K562 (cell line): ENCODE data around the gene SMARCD2. TPM values are rescaled to one million over a fixed set of nuclear protein-coding genes. Genes with fewer than 3 reads are reported as not detected.

Source experiments
- FOXP1 ChIP-seq: sonication (generic); formaldehyde crosslinking; IDR thresholded peaks from 2 replicates; pipeline ENCODE4 v1.8.0; 2022; ENCODE audit warnings: mild to moderate bottlenecking, missing genetic modification reagents
- MTA3 ChIP-seq: fragments of 450-650 bp; formaldehyde crosslinking; IDR thresholded peaks from 2 replicates; pipeline ENCODE4 v1.6.1; 2017; ENCODE audit warnings: mild to moderate bottlenecking, borderline replicate concordance
- PHTF2 ChIP-seq: fragments of 250-450 bp; sonication (Bioruptor Pico); IDR thresholded peaks from 2 replicates; pipeline ENCODE4 v1.5.0; 2021; ENCODE audit warnings: mild to moderate bottlenecking
- SP1 ChIP-seq: sonication (generic); formaldehyde crosslinking; IDR thresholded peaks from 2 replicates; pipeline ENCODE4 v1.8.1; 2022; ENCODE audit warnings: mild to moderate bottlenecking, missing genetic modification reagents
- XRCC4 ChIP-seq: IDR thresholded peaks from one replicate; pipeline ENCODE4 v1.6.1; 2011; ENCODE audit not compliant: insufficient read depth, insufficient read length; ENCODE audit errors: extremely low read depth
- ZNF134 ChIP-seq: fragments of 250-450 bp; sonication (Bioruptor Pico); conservative IDR thresholded peaks from 2 replicates; pipeline ENCODE4 v1.4.0; 2020
- ZNF282 ChIP-seq: sonication (generic); formaldehyde crosslinking; IDR thresholded peaks from 2 replicates; pipeline ENCODE4 v1.8.1; 2023; ENCODE audit warnings: missing genetic modification reagents
- ZNF507 ChIP-seq: conservative IDR thresholded peaks from 2 replicates; pipeline ENCODE4 v1.6.1; 2017; ENCODE audit warnings: missing genetic modification characterization, missing compliant biosample characterization
- polyA plus RNA-seq, 8 experiments: library from polyadenylated mRNA; depleted of rRNA in 4 of 8; stranded (reverse) in 5 of 8; unstranded in 3 of 8; fragments of >200 nt; fragmentation: Nextera tagmentation in 2 of 8; fragmentation: Illumina TruSeq in 1 of 8; extraction: Ambion mirVana in 2 of 8; extraction: Trizol in 1 of 8; gene quantifications; 2 replicates each; pipeline versions ENCODE4 v1.2.1 to v1.2.3, GENCODE V29; 2011 to 2014; ENCODE audit warnings: inconsistent platforms in 1 of 8, missing spikeins in 1 of 8
- total RNA-seq, 7 experiments: library from RNA; depleted of rRNA in 6 of 7; stranded (reverse); fragments of >200 nt in 6 of 7; fragmentation: Illumina TruSeq in 2 of 7; extraction: Trizol in 2 of 7; gene quantifications; 2 replicates each; pipeline versions ENCODE4 v1.2.1 to v1.2.3, GENCODE V29; 2011 to 2021; ENCODE audit warnings: low replicate concordance in 1 of 7
- TF ChIP-seq, protein P1 (sequence below), 2 experiments: fragments of 450-650 bp in 1 of 2; sonication (generic) in 1 of 2; formaldehyde crosslinking in 1 of 2; IDR thresholded peaks; 2 replicates each; pipeline versions ENCODE4 v1.7.1 to v1.9.0; 2016 to 2022; ENCODE audit warnings: inconsistent platforms in 1 of 2, mild to moderate bottlenecking in 1 of 2, missing genetic modification reagents in 1 of 2
- TF ChIP-seq, protein P2 (sequence below): fragments of 450-650 bp; IDR thresholded peaks from 2 replicates; pipeline ENCODE4 v1.6.1; 2016; ENCODE audit warnings: borderline replicate concordance
- TF ChIP-seq, protein P3 (sequence below): sonication (generic); formaldehyde crosslinking; IDR thresholded peaks from 2 replicates; pipeline ENCODE4 v1.8.0; 2023; ENCODE audit warnings: mild to moderate bottlenecking, missing genetic modification reagents

SMARCD2 gene
- total and polyA plus RNA-seq, 9 of the 15 experiments (the other 6 are each of a cell fraction or from before 2014, with no cell fraction given) = 1.7 to 114 (median 90.3) TPM

DNA sequence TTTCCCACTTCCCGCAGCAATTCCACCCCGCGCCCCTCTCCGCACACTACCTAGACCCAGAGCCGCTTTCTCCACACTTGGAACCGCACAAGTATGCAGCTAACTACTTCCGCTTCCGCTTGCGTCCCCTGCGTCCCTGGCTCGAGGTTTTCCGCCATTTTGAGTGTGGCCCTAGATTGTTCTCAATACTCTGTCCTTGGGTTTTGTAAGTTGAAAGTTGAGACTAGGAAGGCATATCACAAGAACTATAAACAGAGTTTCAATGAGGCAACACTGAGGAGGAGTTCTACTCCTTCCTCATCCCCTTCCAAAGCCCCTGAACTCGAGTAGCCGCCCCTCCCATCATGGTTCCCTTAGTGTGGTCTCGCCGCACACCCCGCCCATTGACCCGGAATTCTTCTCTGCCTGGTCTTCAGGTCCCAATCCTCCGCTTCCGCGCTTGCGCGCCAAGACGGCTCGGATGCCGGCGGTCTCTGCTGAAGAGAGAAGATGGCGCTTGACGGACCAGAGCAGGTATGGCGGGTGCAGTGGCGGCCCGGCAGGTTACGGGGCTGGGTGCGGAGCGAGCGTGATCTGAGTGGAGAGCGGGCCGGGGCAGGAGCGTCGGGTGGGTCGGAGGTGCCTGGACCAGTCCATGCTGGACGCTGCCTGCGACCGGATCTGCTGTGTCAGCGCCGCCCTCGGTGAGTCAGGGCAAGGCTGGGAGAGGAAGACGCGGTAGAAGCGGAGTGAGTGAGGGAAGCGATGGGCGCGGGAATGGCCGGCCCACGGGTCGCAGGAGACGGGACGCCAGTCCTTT lies 15.3 kb downstream of the SMARCD2 start, which contains the start of the genes FTSJ3 and PSMC5 (continued):
- TF ChIP-seq, protein P1, sequence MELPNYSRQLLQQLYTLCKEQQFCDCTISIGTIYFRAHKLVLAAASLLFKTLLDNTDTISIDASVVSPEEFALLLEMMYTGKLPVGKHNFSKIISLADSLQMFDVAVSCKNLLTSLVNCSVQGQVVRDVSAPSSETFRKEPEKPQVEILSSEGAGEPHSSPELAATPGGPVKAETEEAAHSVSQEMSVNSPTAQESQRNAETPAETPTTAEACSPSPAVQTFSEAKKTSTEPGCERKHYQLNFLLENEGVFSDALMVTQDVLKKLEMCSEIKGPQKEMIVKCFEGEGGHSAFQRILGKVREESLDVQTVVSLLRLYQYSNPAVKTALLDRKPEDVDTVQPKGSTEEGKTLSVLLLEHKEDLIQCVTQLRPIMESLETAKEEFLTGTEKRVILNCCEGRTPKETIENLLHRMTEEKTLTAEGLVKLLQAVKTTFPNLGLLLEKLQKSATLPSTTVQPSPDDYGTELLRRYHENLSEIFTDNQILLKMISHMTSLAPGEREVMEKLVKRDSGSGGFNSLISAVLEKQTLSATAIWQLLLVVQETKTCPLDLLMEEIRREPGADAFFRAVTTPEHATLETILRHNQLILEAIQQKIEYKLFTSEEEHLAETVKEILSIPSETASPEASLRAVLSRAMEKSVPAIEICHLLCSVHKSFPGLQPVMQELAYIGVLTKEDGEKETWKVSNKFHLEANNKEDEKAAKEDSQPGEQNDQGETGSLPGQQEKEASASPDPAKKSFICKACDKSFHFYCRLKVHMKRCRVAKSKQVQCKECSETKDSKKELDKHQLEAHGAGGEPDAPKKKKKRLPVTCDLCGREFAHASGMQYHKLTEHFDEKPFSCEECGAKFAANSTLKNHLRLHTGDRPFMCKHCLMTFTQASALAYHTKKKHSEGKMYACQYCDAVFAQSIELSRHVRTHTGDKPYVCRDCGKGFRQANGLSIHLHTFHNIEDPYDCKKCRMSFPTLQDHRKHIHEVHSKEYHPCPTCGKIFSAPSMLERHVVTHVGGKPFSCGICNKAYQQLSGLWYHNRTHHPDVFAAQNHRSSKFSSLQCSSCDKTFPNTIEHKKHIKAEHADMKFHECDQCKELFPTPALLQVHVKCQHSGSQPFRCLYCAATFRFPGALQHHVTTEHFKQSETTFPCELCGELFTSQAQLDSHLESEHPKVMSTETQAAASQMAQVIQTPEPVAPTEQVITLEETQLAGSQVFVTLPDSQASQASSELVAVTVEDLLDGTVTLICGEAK (IDR thresholded peaks at IDR 0.05) = peak; percentile 99
- TF ChIP-seq, protein P1 (CRISPR knock-in tag; IDR thresholded peaks at IDR 0.05) = no peak
- TF ChIP-seq XRCC4 (no peak), ZNF282 (CRISPR knock-in tag) (no peak), PHTF2 (CRISPR knock-in tag) (no peak), SP1 (CRISPR knock-in tag) (peak; percentile 94), FOXP1 (CRISPR knock-in tag) (0 out of 2 replicates have a peak, but pooled peaks have one; percentile 74), MTA3 (peak; percentile 31; the same call in 1 of the 2 replicates), ZNF507 (tag) (no peak), ZNF134 (CRISPR knock-in tag) (no peak)
- TF ChIP-seq, protein P2, sequence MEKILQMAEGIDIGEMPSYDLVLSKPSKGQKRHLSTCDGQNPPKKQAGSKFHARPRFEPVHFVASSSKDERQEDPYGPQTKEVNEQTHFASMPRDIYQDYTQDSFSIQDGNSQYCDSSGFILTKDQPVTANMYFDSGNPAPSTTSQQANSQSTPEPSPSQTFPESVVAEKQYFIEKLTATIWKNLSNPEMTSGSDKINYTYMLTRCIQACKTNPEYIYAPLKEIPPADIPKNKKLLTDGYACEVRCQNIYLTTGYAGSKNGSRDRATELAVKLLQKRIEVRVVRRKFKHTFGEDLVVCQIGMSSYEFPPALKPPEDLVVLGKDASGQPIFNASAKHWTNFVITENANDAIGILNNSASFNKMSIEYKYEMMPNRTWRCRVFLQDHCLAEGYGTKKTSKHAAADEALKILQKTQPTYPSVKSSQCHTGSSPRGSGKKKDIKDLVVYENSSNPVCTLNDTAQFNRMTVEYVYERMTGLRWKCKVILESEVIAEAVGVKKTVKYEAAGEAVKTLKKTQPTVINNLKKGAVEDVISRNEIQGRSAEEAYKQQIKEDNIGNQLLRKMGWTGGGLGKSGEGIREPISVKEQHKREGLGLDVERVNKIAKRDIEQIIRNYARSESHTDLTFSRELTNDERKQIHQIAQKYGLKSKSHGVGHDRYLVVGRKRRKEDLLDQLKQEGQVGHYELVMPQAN = peak; percentile 90
- TF ChIP-seq, protein P3, sequence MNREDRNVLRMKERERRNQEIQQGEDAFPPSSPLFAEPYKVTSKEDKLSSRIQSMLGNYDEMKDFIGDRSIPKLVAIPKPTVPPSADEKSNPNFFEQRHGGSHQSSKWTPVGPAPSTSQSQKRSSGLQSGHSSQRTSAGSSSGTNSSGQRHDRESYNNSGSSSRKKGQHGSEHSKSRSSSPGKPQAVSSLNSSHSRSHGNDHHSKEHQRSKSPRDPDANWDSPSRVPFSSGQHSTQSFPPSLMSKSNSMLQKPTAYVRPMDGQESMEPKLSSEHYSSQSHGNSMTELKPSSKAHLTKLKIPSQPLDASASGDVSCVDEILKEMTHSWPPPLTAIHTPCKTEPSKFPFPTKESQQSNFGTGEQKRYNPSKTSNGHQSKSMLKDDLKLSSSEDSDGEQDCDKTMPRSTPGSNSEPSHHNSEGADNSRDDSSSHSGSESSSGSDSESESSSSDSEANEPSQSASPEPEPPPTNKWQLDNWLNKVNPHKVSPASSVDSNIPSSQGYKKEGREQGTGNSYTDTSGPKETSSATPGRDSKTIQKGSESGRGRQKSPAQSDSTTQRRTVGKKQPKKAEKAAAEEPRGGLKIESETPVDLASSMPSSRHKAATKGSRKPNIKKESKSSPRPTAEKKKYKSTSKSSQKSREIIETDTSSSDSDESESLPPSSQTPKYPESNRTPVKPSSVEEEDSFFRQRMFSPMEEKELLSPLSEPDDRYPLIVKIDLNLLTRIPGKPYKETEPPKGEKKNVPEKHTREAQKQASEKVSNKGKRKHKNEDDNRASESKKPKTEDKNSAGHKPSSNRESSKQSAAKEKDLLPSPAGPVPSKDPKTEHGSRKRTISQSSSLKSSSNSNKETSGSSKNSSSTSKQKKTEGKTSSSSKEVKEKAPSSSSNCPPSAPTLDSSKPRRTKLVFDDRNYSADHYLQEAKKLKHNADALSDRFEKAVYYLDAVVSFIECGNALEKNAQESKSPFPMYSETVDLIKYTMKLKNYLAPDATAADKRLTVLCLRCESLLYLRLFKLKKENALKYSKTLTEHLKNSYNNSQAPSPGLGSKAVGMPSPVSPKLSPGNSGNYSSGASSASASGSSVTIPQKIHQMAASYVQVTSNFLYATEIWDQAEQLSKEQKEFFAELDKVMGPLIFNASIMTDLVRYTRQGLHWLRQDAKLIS (CRISPR knock-in tag) = peak; percentile 90
